GM12865 (cell line): ENCODE results near the gene KCTD6.

ENCODE experiments used
- DNase-seq: peaks from one replicate; pipeline ENCODE4 v3.0.0; 2010; ENCODE audit warnings: low read depth
- H3K4me3 ChIP-seq: 2 replicates; pipeline ENCODE4 v1.5.1; 2011; ENCODE audit warnings: mild to moderate bottlenecking, low read depth, low read length, control low read depth
- CTCF ChIP-seq: IDR thresholded peaks from 2 replicates; pipeline ENCODE4 v1.5.1; 2011; ENCODE audit warnings: low read length, control low read depth, low read depth, inconsistent platforms; ENCODE audit not compliant: insufficient read depth; ENCODE audit errors: missing control alignments

The KCTD6 gene

GRCh38 chr3:58531555-58531954 is 39.7 kb downstream of the KCTD6 start:
- H3K4me3 ChIP-seq = no peak overlapping the region
- DNase-seq = no peak
- TF ChIP-seq CTCF = no peak

GRCh38 chr3:58531956-58532355 is 40.1 kb downstream of the KCTD6 start:
- peak; percentile 8 for TF ChIP-seq CTCF
- DNase-seq = no peak
- H3K4me3 ChIP-seq = no peak overlapping the region

GRCh38 chr3:58532794-58533220 is 40.9 kb downstream of the KCTD6 start:
- DNase-seq = peak; percentile 81
- no peak overlapping the region for H3K4me3 ChIP-seq
- peak; percentile 94 for TF ChIP-seq CTCF

GRCh38 chr3:58534592-58535494 is 42.9 kb downstream of the KCTD6 start:
- no peak for TF ChIP-seq CTCF
- DNase-seq = no peak
- no peak overlapping the region for H3K4me3 ChIP-seq

- no peak overlapping the region for H3K4me3 ChIP-seq
- no peak for TF ChIP-seq CTCF
- no peak for DNase-seq
These were observed 43.9 kb downstream of the KCTD6 start for GRCh38 chr3:58535531-58536500.

- TF ChIP-seq CTCF = no peak
- no peak within 1 kb of the TSS for H3K4me3 ChIP-seq
- no peak for DNase-seq
These were observed 44.9 kb downstream of the KCTD6 start, which contains the start of gene ACOX2 for GRCh38 chr3:58536501-58537411. ACOX2 (minus strand) TSS chr3:58537190; CDS start chr3:58535106, 2,084 bp downstream.
